ENCODE measurements around the gene EPS8L2.

The EPS8L2 gene

GRCh38 chr11:705646-706438 is at the start of gene EPS8L2:
Gene EPS8L2 (plus strand): TSS chr11:706231. CDS start chr11:709408, 3,177 bp downstream.
- H3K4me3 ChIP-seq (ENCODE audit: low read depth, low read length): peak within 1 kb of the TSS; percentile 56

GRCh38 chr11:656426-656825 is 49.6 kb upstream of the EPS8L2 start:
- no peak overlapping the region for H3K4me3 ChIP-seq (ENCODE audit: low read depth, low read length)
- no peak for DNase-seq (ENCODE audit: low read depth)

More at GRCh38 chr11:705646-706438, at the start of gene EPS8L2:
- no peak for DNase-seq (ENCODE audit: low read depth)

GRCh38 chr11:656866-657265 is 49.2 kb upstream of the EPS8L2 start:
- no peak for DNase-seq (ENCODE audit: low read depth)
- no peak overlapping the region for H3K4me3 ChIP-seq (ENCODE audit: low read depth, low read length)

- no peak for DNase-seq (ENCODE audit: low read depth)
- no peak overlapping the region for H3K4me3 ChIP-seq (ENCODE audit: low read depth, low read length)
These were observed 48.3 kb upstream of the EPS8L2 start for GRCh38 chr11:657691-658126.

GRCh38 chr11:659532-660085 is 46.4 kb upstream of the EPS8L2 start:
- H3K4me3 ChIP-seq (ENCODE audit: low read depth, low read length): no peak overlapping the region
- DNase-seq (ENCODE audit: low read depth): no peak

- no peak overlapping the region for H3K4me3 ChIP-seq (ENCODE audit: low read depth, low read length)
- DNase-seq (ENCODE audit: low read depth): no peak
These were observed 45.8 kb upstream of the EPS8L2 start for GRCh38 chr11:660281-660680.

- no peak overlapping the region for H3K4me3 ChIP-seq (ENCODE audit: low read depth, low read length)
- DNase-seq (ENCODE audit: low read depth): no peak
These were observed 45.2 kb upstream of the EPS8L2 start for GRCh38 chr11:660681-661444.

- no peak overlapping the region for H3K4me3 ChIP-seq (ENCODE audit: low read depth, low read length)
- DNase-seq (ENCODE audit: low read depth): no peak
These were observed 43.2 kb upstream of the EPS8L2 start for GRCh38 chr11:662689-663274.

- DNase-seq (ENCODE audit: low read depth): no peak
- H3K4me3 ChIP-seq (ENCODE audit: low read depth, low read length): no peak overlapping the region
These were observed 40.8 kb upstream of the EPS8L2 start for GRCh38 chr11:665062-665703.

- DNase-seq (ENCODE audit: low read depth): peak; percentile 20
- no peak overlapping the region for H3K4me3 ChIP-seq (ENCODE audit: low read depth, low read length)
These were observed 40.2 kb upstream of the EPS8L2 start for GRCh38 chr11:665704-666281.

- no peak overlapping the region for H3K4me3 ChIP-seq (ENCODE audit: low read depth, low read length)
- DNase-seq (ENCODE audit: low read depth): no peak
These were observed 32.2 kb upstream of the EPS8L2 start for GRCh38 chr11:673866-674265.

- no peak overlapping the region for H3K4me3 ChIP-seq (ENCODE audit: low read depth, low read length)
- no peak for DNase-seq (ENCODE audit: low read depth)
These were observed 31.6 kb upstream of the EPS8L2 start for GRCh38 chr11:674406-674805.

- H3K4me3 ChIP-seq (ENCODE audit: low read depth, low read length): no peak overlapping the region
- no peak for DNase-seq (ENCODE audit: low read depth)
These were observed 27.7 kb upstream of the EPS8L2 start for GRCh38 chr11:678297-678696.

GRCh38 chr11:679271-680207 is 26.5 kb upstream of the EPS8L2 start:
- no peak for DNase-seq (ENCODE audit: low read depth)

GRCh38 chr11:680476-680875 is 25.6 kb upstream of the EPS8L2 start:
- H3K4me3 ChIP-seq (ENCODE audit: low read depth, low read length): no peak overlapping the region
- DNase-seq (ENCODE audit: low read depth): no peak

More at GRCh38 chr11:679271-680207, 26.5 kb upstream of the EPS8L2 start:
- no peak overlapping the region for H3K4me3 ChIP-seq (ENCODE audit: low read depth, low read length)

- DNase-seq (ENCODE audit: low read depth): no peak
- no peak overlapping the region for H3K4me3 ChIP-seq (ENCODE audit: low read depth, low read length)
These were observed 25.1 kb upstream of the EPS8L2 start for GRCh38 chr11:680970-681369.

- DNase-seq (ENCODE audit: low read depth): no peak
- H3K4me3 ChIP-seq (ENCODE audit: low read depth, low read length): no peak overlapping the region
These were observed 19.4 kb upstream of the EPS8L2 start for GRCh38 chr11:686451-687243.
